NCI-H187 treated with DMSO at 0.1 percent for 48 hours (cell line): ENCODE data around the gene NHEJ1.

Source experiments
- DNase-seq: peaks from one replicate; lab custom pipeline; 2025; lab: John Stamatoyannopoulos, UW

NHEJ1 gene

DNA sequence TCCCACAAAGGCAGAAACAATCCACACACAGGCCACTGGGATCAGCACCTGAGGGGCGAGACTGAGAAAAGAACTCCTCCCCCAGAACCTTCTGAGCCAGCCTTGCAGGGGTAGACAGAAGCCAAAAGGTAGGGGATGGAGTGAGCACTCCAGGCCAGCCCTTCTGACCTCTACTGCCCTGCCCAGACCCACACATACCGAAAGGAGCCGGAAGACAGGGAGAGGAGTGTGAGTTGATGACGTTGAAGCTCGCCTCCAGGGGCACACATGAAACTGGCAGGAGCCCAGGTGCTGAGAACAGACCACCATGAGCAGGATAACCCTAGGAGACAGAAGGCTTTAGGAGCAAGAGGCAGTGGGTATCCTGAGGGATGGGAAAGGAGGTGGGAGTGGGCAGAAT is 7.4 kb upstream of the NHEJ1 start:
- no peak for DNase-seq

GRCh38 chr2:219165058-219165911 is 4.7 kb upstream of the NHEJ1 start:
- no peak for DNase-seq

GRCh38 chr2:219163156-219163555 is 2.5 kb upstream of the NHEJ1 start:
- no peak for DNase-seq

- DNase-seq = no peak
These were observed 482 bp upstream of the NHEJ1 start for GRCh38 chr2:219161097-219161496.

GRCh38 chr2:219159771-219160185 is 837 bp downstream of the NHEJ1 start:
- no peak for DNase-seq

GRCh38 chr2:219158586-219158985 is 2.0 kb downstream of the NHEJ1 start:
- DNase-seq = no peak

- no peak for DNase-seq
These were observed 2.6 kb downstream of the NHEJ1 start for GRCh38 chr2:219158025-219158424.

DNA sequence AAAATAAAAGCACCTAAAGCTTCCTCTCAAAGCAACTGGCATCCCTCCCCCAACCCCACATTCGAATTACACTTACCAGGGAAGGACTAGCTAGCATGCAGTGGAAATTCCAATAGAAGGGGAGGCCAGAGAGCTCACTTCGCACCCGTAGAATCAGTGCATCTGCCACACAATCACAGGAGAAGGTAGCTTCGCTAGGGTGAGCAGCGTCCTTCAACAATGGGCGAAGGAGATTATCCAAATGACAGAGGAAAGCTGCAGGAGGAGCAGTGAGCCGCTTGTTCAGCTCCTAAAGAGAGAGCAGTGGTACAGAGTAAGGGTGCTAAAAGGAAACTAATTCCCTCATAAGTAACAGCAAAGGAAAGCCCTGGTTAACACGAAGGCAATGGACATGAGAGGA is 3.2 kb downstream of the NHEJ1 start:
- no peak for DNase-seq

GRCh38 chr2:219155054-219155644 is 5.5 kb downstream of the NHEJ1 start:
- no peak for DNase-seq

- no peak for DNase-seq
These were observed 10.9 kb downstream of the NHEJ1 start for GRCh38 chr2:219149667-219150066.

DNA sequence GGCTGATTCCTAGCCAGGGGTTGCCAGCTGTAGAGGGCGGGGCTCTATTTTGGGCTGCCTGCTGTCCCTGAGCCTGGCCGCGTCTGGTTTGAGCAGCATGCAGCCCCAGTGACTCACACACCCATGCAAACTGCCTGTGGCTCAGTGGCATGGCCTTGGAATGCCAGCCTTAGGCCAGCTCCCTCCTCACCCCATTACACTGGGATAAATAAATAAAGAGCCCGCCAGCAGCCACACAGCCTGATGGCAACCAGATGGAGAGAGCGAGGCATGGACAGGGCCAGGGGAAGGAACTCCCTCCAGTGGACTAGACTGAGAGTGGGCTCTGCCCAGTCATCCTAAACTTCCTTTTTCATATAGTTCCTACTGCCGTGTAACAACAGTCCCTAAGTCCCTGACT is 18.3 kb downstream of the NHEJ1 start:
- no peak for DNase-seq

DNA sequence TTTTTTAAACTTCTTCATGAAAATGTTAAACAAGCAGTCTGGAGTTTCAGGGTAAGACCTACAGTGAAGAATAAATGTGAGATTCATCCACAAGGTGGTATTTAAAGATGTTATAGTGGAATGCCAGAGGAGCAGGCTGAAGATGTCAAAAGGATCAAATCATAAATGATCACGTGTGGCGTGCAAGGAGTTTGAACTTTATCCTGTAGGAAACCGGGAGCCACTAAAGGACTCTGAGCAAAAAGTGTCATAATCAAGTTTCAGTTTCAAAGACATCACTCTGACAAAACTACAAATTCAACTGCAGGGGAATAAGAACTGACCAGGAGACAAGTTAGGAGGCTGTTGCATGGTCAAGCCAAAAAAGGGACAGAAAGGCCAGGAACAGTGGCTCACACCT is 19.9 kb downstream of the NHEJ1 start:
- no peak for DNase-seq

DNA sequence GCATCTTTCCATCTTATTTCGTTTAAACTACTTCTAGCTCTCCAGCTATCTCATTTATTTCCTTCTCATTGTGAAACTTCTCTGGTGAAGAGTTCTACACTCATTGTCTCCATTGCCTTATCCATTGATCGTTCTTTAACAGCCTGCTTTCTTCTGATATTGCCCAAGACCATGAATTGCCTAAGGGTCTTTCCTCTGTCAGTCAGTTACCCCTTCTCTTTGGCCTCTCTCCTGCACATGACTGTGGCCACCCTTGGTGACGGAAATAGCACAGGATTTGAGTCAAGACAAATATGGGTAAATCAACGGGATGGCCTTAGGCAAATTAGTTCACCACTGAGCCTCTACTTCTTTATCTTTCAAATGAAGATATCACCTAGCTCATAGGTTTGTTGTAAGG is 26.6 kb downstream of the NHEJ1 start:
- no peak for DNase-seq

- no peak for DNase-seq
These were observed 28.9 kb downstream of the NHEJ1 start for GRCh38 chr2:219131744-219132143.

GRCh38 chr2:219131327-219131726 is 29.3 kb downstream of the NHEJ1 start:
- no peak for DNase-seq

- DNase-seq = no peak
These were observed 31.0 kb downstream of the NHEJ1 start for GRCh38 chr2:219129589-219129988.

GRCh38 chr2:219128396-219128795 is 32.2 kb downstream of the NHEJ1 start:
- no peak for DNase-seq

DNA sequence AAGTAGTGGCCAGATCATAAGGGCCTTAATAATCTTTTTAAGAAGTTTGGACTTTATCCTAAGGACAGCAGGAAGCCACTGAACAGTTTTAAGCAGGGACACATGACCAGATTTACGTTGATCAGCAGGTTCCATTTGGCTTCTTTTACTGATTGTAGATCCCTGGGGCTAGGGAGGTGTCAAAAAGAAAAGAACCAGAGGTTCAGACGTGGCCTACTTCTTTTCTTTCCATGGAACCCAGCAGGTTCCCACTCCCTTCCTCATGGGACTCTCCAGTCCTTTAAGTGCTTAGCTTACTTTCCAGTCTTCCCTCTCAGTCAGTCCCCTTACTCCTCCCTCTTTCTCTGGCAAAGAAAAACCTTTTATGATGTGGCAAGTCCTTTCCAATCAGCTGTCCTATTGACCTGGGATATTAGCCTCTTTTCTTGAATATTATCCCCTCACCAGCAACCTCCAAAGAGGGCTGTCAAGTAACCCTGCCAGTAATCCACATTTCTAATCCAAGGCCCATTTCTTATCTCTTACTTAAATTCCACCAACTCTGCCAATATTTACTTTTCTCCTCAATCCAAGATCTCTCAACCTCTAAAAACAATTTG is 33.5 kb downstream of the NHEJ1 start:
- DNase-seq = no peak

GRCh38 chr2:219126555-219126954 is 34.1 kb downstream of the NHEJ1 start:
- DNase-seq = no peak

DNA sequence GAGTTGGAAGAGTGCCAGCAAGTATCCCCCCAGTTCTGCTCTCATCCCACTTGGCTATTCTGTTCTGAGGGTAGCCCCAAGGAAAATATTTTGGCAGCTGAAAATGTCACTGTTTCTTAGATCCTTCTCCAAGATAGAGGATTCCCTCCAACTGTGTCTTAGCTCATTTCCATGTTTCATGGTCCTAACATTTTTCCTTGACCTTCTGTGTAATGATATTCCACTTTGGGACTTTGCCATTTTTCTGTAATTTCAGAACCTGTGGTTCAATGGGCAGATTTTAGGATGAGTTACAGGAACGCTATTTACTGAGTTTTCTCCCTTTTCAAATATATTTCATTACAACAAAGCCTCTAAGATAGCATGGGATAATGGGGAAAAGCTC is 34.7 kb downstream of the NHEJ1 start:
- no peak for DNase-seq

GRCh38 chr2:219125225-219125885 is 35.3 kb downstream of the NHEJ1 start:
- no peak for DNase-seq

- no peak for DNase-seq
These were observed 36.1 kb downstream of the NHEJ1 start for GRCh38 chr2:219124381-219125110.
